ENCODE data around the gene MSLN. TPM values are rescaled to one million over a fixed set of nuclear protein-coding genes. Genes with fewer than 3 reads are reported as not detected.
A peak's percentile ranks its signal among the peaks of the same experiment; 100 is the strongest.

MSLN gene
- total RNA-seq, 1 experiment from 2014 or later = 6.5 TPM

GRCh38 chr16:722835-723633, 37.5 kb upstream of the MSLN start:
- DNase-seq (ENCODE audit: low spot score) = no peak

DNA sequence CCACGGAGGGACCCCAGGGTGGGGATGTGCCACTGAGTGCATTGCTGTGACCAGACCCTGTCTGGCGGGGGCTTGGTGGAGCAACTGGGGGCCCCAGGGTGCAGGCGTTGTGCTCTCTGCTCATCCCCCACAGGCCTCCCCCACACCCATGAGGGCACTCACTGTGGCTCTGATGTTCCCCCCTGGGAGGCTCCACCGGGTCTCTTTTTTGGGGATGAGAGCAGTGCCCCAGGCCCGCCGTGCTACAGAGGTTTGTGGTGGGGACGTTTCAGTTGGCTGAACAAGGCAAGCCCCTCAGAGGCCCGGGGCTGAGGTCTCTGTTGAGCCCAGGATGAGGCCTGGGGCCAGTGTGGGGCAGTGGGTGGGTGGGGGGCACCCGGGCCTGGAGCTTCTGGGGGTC, 36.8 kb upstream of the MSLN start:
- no peak for DNase-seq (ENCODE audit: low spot score)

GRCh38 chr16:724188-725040, 36.1 kb upstream of the MSLN start:
- no peak for DNase-seq (ENCODE audit: low spot score)

GRCh38 chr16:725041-725376, 35.5 kb upstream of the MSLN start:
- DNase-seq (ENCODE audit: low spot score) = no peak

GRCh38 chr16:725463-726187, 34.9 kb upstream of the MSLN start:
- no peak for DNase-seq (ENCODE audit: low spot score)

- no peak for DNase-seq (ENCODE audit: low spot score)
Observed at GRCh38 chr16:726188-726437, 34.4 kb upstream of the MSLN start.

GRCh38 chr16:726438-727290, 33.9 kb upstream of the MSLN start, which contains the start of the genes CCDC78 and HAGHL:
Gene CCDC78, minus strand, starts transcription at chr16:726443. Its CDS starts 76 bp downstream, at chr16:726367.
Gene HAGHL, plus strand, starts transcription at chr16:727106. Its CDS starts 404 bp downstream, at chr16:727510.
- no peak for DNase-seq (ENCODE audit: low spot score)

GRCh38 chr16:727291-727977, 33.1 kb upstream of the MSLN start:
- DNase-seq (ENCODE audit: low spot score) = no peak

DNA sequence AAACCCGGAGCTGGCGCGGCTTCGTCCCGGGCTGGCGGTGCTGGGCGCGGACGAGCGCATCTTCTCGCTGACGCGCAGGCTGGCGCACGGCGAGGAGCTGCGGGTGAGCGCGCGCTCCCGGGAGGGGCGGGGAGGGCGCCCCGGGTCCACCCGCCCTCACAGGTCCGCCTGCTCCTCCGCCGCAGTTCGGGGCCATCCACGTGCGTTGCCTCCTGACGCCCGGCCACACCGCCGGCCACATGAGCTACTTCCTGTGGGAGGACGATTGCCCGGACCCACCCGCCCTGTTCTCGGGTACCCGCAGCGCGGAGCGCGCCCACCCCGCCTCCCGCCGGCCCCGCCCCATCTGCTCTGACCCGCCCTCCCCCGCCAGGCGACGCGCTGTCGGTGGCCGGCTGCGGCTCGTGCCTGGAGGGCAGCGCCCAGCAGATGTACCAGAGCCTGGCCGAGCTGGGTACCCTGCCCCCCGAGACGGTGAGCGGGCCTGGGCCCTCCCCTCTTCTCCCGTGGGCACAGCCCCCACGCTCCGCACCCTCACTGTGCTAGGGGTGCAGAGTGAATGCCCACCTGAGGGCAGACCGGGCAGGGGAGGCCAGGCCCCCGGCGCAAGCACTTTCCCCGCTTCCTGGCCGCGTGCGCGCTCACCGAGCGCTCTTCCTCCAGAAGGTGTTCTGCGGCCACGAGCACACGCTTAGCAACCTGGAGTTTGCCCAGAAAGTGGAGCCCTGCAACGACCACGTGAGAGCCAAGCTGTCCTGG, 32.2 kb upstream of the MSLN start:
- DNase-seq (ENCODE audit: low spot score) = peak; percentile 83

DNA sequence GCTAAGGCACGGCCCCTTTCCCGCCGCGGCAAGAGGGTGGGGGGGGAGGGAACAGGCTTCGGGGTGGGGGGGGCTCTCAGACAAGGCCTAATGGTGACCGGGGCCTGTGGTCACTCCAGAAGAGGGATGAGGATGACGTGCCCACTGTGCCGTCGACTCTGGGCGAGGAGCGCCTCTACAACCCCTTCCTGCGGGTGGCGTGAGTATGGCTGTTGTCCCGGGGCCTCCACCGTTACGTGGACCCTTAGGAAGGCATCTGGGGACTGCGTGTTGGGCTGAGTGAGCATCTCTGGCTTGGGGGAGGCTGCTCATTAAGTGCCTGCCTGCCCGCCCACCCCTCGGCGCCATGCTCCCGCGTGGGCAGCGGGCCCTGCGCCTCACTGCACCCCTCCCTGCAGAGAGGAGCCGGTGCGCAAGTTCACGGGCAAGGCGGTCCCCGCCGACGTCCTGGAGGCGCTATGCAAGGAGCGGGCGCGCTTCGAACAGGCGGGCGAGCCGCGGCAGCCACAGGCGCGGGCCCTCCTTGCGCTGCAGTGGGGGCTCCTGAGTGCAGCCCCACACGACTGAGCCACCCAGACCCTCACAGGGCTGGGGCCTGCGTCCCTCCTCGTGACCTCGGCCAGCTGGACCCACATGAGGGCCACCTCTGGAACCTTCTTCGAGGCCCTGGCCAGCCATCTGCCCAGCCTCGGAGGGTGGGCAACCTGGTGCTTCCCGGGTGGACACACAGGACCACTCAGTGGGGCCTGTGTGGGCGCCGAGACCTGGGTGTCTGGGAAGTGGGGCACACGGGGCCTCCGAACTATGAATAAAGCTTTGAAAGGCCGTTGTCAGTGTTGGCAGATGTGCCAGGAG, 31.4 kb upstream of the MSLN start:
- no peak for DNase-seq (ENCODE audit: low spot score)

DNA sequence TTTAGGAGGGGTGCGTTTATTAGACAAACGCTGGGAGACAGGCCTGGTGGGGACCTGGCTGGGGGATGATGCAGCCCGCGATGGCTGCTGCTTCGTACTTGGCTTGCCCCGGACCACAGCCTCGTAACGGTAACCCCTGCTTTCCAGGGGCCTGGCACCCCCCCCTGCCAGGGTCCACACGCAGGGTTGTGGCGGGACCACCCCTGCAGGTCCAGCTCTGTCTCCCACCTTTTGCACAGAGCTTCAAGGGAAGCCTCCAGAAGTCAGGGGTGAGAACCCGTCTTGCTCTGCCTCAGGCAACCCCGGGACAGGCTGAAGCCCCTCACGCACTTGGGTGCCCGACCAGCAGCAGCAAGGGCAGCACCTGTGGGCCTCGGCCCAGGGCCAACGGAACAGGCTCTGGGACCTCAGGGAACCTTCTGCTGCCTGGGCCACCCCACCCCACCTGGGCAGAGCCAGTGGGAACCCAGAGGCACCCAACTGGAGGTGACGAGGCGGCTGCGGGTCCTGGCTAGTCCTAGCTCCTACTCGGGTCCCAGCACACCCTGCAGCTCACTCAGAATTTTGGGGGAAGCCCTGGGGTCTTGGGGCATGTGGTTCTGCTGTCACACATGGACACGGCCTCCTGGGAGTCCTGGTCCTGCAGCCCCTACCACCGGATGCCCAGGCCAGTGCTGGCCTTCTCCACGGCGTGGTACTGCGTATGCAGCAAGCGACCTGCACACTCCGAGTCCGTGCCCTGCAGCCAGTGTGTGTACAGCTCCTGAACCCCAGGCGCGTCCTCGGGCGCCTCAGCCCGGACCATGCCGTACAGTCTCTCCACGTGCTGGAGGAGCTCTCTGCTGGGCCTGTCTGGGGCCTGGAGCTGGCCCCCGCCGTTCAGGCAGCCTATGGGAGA, 30.5 kb upstream of the MSLN start:
- DNase-seq (ENCODE audit: low spot score) = no peak

DNA sequence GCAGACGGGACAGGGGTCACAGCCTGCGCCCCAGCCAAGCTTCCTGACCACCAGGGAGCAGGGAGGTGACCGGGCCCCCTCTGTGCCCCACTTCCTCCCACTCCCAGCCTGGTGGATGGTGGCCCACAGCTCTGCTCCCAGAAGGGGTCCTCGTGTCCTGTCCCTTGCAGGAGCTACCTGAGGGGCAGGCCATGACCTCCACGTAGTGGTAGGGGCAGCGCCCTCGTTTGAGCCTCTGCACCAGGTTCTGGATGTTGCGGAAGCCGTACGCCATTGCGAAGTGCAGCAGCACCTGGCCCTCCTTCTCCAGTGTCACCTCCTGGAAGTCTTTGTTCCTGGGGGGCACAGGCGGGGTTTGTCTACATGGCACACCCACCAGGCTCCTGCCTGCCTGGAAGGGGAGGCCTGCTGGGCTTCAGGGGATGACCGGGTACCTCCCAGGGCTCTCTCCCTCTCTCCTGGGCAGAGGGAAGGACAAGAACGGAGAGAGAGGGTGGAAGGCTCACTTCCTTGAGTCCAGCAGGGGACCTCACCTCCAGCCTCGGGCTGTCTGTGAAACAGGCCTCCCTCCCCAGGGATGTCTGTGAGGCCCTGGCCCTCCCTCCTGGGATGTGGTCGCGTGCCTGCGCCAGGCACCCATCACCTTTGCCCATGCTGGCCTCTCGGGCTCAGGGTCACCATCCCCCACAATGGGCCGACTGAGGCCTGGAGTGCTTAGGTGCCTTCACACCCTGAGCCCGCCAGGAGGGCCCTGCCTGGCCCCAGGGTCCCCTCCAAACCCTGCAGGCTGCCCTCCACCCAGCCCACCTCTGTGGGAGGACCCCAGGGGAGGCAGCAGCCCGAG, 29.6 kb upstream of the MSLN start:
- no peak for DNase-seq (ENCODE audit: low spot score)

- DNase-seq (ENCODE audit: low spot score) = no peak
Observed at GRCh38 chr16:732332-732731, 28.2 kb upstream of the MSLN start.

GRCh38 chr16:732936-733335, 27.6 kb upstream of the MSLN start:
- peak; percentile 49 for DNase-seq (ENCODE audit: low spot score)

DNA sequence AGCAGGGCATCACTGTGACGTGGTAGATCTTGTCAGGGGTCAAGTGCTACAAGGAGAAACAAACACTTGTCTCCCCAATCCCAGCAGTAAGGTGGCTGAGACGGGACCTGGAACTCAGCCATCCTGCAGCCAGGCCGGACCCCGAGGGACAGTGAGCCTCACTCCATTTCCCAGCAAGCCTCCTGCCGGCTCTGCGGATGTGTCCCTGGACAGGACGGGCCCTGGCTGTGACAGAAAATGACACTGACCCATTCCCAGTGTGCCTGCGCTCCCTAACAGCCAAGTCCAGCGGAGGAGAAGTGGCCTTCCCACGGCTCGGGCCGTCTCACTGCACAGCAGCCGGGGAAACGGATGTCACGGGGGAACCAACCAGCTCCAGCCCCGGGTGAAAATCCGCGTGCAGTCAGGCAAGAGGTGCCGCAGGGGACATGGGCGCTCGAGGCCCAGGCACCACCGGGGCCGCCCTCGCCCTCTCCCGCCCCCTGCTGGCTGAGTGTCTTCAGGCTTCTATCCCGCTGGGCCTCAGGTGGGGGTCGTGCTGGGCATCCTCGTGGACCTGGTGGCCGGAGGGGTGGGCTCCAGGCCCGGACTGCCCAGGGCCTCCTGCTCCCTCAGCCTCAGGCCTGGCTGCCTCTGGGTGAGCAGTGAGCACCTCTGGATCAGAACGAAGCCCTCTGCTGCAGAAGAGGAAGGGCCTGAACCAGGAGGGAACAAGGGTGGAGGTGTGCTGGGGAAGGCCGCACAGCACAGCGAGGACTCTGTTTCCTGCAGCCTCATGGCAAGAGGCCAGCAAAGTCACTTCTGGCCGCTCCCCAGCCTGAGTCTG, 26.9 kb upstream of the MSLN start:
- DNase-seq (ENCODE audit: low spot score) = no peak

- no peak for DNase-seq (ENCODE audit: low spot score)
Observed at GRCh38 chr16:734208-734980, 26.1 kb upstream of the MSLN start.

Data from A172 (cell line).